DND-41 (cell line): ENCODE measurements around the gene HIC1.

Experiments used
- ATAC-seq: fragments of 200-7000 bp; cut with Tn5 transposase; 3 replicates; pipeline ENCODE4 v1.9.1; 2021; ENCODE audit warnings: low read depth; ENCODE audit not compliant: insufficient read depth
- DNase-seq: peaks from one replicate; pipeline ENCODE4 v3.0.0-alpha.2; 2020
- H2AFZ ChIP-seq: 2 replicates; pipeline ENCODE4 v1.6.0; 2012; ENCODE audit warnings: low read depth, low read length
- H3K27ac ChIP-seq: 2 replicates; pipeline ENCODE4 v1.5.1; 2012; ENCODE audit warnings: low read length, inconsistent platforms
- H3K27me3 ChIP-seq: fragments of 200-600 bp; sonication (generic); 2 replicates; pipeline ENCODE4 v1.6.0; 2012; ENCODE audit warnings: low read length, mild to moderate bottlenecking, inconsistent platforms; ENCODE audit not compliant: insufficient read depth, poor library complexity
- H3K36me3 ChIP-seq: 2 replicates; pipeline ENCODE4 v1.5.1; 2012; ENCODE audit warnings: low read length, inconsistent platforms; ENCODE audit not compliant: insufficient read depth
- H3K4me1 ChIP-seq: 2 replicates; pipeline ENCODE4 v1.5.1; 2012; ENCODE audit warnings: mild to moderate bottlenecking, low read length; ENCODE audit not compliant: insufficient read depth
- H3K4me2 ChIP-seq: 2 replicates; pipeline ENCODE4 v1.6.0; 2012; ENCODE audit warnings: mild to moderate bottlenecking, moderate library complexity, low read length, inconsistent platforms; ENCODE audit not compliant: insufficient read depth
- H3K4me3 ChIP-seq, 2 experiments: fragments of 200-600 bp in 1 of 2; shearing (Covaris generic) in 1 of 2; 2 replicates each; pipeline ENCODE4 v1.5.1; 2012 to 2016; ENCODE audit warnings: inconsistent platforms in 2 of 2, low read length in 2 of 2, mild to moderate bottlenecking in 2 of 2, low read depth in 1 of 2, moderate library complexity in 1 of 2
- H3K79me2 ChIP-seq: 2 replicates; pipeline ENCODE4 v1.6.0; 2012; ENCODE audit warnings: low read length, inconsistent platforms; ENCODE audit not compliant: insufficient read depth
- H3K9ac ChIP-seq: 2 replicates; pipeline ENCODE4 v1.6.0; 2012; ENCODE audit warnings: low read depth, mild to moderate bottlenecking, inconsistent platforms, low read length, moderate library complexity
- H3K9me3 ChIP-seq: 2 replicates; pipeline ENCODE4 v1.5.1; 2012; ENCODE audit warnings: low read length, moderate library complexity, mild to moderate bottlenecking, inconsistent platforms; ENCODE audit not compliant: insufficient read depth, severe bottlenecking
- H4K20me1 ChIP-seq: 2 replicates; pipeline ENCODE4 v1.6.0; 2012; ENCODE audit warnings: low read length; ENCODE audit not compliant: insufficient read depth
- CTCF ChIP-seq: IDR thresholded peaks from 2 replicates; pipeline ENCODE4 v1.5.1; 2012; ENCODE audit warnings: borderline replicate concordance, low read length, moderate library complexity, mild to moderate bottlenecking; ENCODE audit not compliant: poor library complexity, severe bottlenecking; ENCODE audit errors: extremely low read depth
- EZH2 ChIP-seq: IDR thresholded peaks from 3 replicates; pipeline ENCODE4 v1.6.1; 2012; ENCODE audit warnings: borderline replicate concordance, low read depth, mild to moderate bottlenecking, moderate library complexity, low read length, inconsistent platforms; ENCODE audit not compliant: severe bottlenecking

The HIC1 gene

GRCh38 chr17:2111691-2112090, 56.8 kb downstream of the HIC1 start:
- no peaks in the 10 kb centered on the region for H3K79me2 ChIP-seq
- no peaks in the 10 kb centered on the region for H3K4me1 ChIP-seq
- H3K27ac ChIP-seq: no peak overlapping the region
- H3K4me2 ChIP-seq: no peak overlapping the region
- no peak overlapping the region for H3K4me3 ChIP-seq
- no peaks in the 10 kb centered on the region for H3K27me3 ChIP-seq
- H3K36me3 ChIP-seq: peaks cover 6% of the 10 kb centered on the region; the same call in 1 of the 2 replicates
- no peaks in the 10 kb centered on the region for H3K9me3 ChIP-seq
- H4K20me1 ChIP-seq: no peaks in the 10 kb centered on the region
- H3K9ac ChIP-seq: no peak overlapping the region
- ATAC-seq: no peak
- TF ChIP-seq CTCF (no peak), EZH2 (no peak)
- H2AFZ ChIP-seq: no peak overlapping the region
- no peak for DNase-seq
